ENCODE data around the gene THTPA. TPM values are rescaled to one million over a fixed set of nuclear protein-coding genes. Genes with fewer than 3 reads are reported as not detected.
A peak's percentile ranks its signal among the peaks of the same experiment; 100 is the strongest.

The THTPA gene
- total RNA-seq, 1 donor from 2014 or later = 6.9 TPM

- Mint-ChIP-seq H3K4me3 (ENCODE audit: unreplicated experiment) (peak overlapping the region; percentile 73), H3K27me3 (ENCODE audit: unreplicated experiment) (peaks cover 31% of the 10 kb centered on the region), H3K4me1 (ENCODE audit: unreplicated experiment) (peaks cover 34% of the 10 kb centered on the region), H3K27ac (ENCODE audit: unreplicated experiment) (no peak overlapping the region), H3K9me3 (ENCODE audit: unreplicated experiment) (no peaks in the 10 kb centered on the region), H3K36me3 (ENCODE audit: low read depth, unreplicated experiment) (peaks cover 4% of the 10 kb centered on the region)
- DNase-seq (ENCODE audit: low spot score) = no peak
- TF ChIP-seq, protein P1, sequence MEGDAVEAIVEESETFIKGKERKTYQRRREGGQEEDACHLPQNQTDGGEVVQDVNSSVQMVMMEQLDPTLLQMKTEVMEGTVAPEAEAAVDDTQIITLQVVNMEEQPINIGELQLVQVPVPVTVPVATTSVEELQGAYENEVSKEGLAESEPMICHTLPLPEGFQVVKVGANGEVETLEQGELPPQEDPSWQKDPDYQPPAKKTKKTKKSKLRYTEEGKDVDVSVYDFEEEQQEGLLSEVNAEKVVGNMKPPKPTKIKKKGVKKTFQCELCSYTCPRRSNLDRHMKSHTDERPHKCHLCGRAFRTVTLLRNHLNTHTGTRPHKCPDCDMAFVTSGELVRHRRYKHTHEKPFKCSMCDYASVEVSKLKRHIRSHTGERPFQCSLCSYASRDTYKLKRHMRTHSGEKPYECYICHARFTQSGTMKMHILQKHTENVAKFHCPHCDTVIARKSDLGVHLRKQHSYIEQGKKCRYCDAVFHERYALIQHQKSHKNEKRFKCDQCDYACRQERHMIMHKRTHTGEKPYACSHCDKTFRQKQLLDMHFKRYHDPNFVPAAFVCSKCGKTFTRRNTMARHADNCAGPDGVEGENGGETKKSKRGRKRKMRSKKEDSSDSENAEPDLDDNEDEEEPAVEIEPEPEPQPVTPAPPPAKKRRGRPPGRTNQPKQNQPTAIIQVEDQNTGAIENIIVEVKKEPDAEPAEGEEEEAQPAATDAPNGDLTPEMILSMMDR (IDR thresholded peaks at IDR 0.05; ENCODE audit: unreplicated experiment) = no peak
Measured at GRCh38 chr14:23573384-23574015, 17.4 kb downstream of the THTPA start.

- Mint-ChIP-seq H3K9me3 (ENCODE audit: unreplicated experiment) (no peaks in the 10 kb centered on the region), H3K36me3 (ENCODE audit: low read depth, unreplicated experiment) (peaks cover 4% of the 10 kb centered on the region), H3K4me1 (ENCODE audit: unreplicated experiment) (peaks cover 19% of the 10 kb centered on the region), H3K27me3 (ENCODE audit: unreplicated experiment) (peaks cover 34% of the 10 kb centered on the region), H3K27ac (ENCODE audit: unreplicated experiment) (no peak overlapping the region), H3K4me3 (ENCODE audit: unreplicated experiment) (no peak overlapping the region)
- TF ChIP-seq, protein P1 (IDR thresholded peaks at IDR 0.05; ENCODE audit: unreplicated experiment) = no peak
- peak; percentile 53 for DNase-seq (ENCODE audit: low spot score)
Measured at GRCh38 chr14:23577004-23577681, 21.1 kb downstream of the THTPA start.

- Mint-ChIP-seq H3K36me3 (ENCODE audit: low read depth, unreplicated experiment) (peaks cover 4% of the 10 kb centered on the region), H3K27ac (ENCODE audit: unreplicated experiment) (no peak overlapping the region), H3K9me3 (ENCODE audit: unreplicated experiment) (no peaks in the 10 kb centered on the region), H3K4me1 (ENCODE audit: unreplicated experiment) (peaks cover 12% of the 10 kb centered on the region), H3K27me3 (ENCODE audit: unreplicated experiment) (peaks cover 31% of the 10 kb centered on the region), H3K4me3 (ENCODE audit: unreplicated experiment) (no peak overlapping the region)
- DNase-seq (ENCODE audit: low spot score) = no peak
- TF ChIP-seq, protein P1 (IDR thresholded peaks at IDR 0.05; ENCODE audit: unreplicated experiment) = no peak
Measured at GRCh38 chr14:23577710-23578392, 21.8 kb downstream of the THTPA start.

DNA sequence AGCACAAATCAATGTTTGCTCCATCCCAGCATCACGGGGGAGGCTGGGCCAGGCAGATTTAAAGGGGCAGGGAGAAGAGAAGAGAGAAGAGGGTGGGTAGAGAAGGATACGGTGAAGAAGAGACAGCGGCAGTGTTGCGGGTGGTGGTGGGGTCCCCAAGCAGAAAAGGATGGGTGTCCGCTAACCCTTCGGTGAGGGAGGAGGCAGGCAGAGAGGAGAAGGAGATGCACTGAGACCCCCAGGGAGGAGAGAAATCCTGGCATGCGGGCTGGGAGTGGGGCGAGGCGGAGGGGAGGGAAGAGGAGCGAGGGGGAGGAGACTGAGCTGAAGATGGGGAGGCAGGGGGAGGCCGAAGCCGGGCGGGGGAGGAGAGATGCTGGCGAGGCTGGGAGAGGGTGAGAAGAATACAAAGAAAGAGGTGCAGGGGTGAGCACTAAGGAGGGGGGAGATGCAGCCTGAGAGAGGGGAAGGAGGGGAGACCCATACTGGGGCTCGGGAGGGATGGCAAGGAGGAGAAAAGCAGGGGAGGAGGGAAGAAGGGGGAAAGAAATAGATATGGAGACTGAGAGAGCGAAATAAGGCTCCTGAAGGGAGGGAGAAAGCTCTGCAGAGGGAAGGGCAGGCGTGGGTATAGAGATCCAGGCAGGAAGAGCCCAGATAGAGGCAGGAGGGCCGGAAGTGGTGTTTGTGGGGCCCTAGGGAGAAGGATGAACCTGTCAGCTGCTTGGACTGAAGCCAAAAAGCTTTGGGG, 22.7 kb downstream of the THTPA start, which contains the start of gene JPH4:
Gene JPH4, minus strand, starts transcription at position 231 of the 751 bp plus-strand sequence. CDS start 1,337 bp downstream, outside the sequence.
- Mint-ChIP-seq H3K9me3 (ENCODE audit: unreplicated experiment) (no peaks in the 10 kb centered on the region), H3K27me3 (ENCODE audit: unreplicated experiment) (peaks cover 29% of the 10 kb centered on the region), H3K4me3 (ENCODE audit: unreplicated experiment) (peak within 1 kb of the TSS; percentile 14), H3K4me1 (ENCODE audit: unreplicated experiment) (peaks cover 5% of the 10 kb centered on the region), H3K27ac (ENCODE audit: unreplicated experiment) (peak within 1 kb of the TSS; percentile 42), H3K36me3 (ENCODE audit: low read depth, unreplicated experiment) (peaks cover 2% of the 10 kb centered on the region)
- no peak for DNase-seq (ENCODE audit: low spot score)
- TF ChIP-seq, protein P1 (IDR thresholded peaks at IDR 0.05; ENCODE audit: unreplicated experiment) = no peak
